ENCODE measurements around the gene TNFSF15. TPM values are rescaled to one million over a fixed set of nuclear protein-coding genes. Genes with fewer than 3 reads are reported as not detected.

Gene TNFSF15
- 0.52 TPM for total RNA-seq

DNA sequence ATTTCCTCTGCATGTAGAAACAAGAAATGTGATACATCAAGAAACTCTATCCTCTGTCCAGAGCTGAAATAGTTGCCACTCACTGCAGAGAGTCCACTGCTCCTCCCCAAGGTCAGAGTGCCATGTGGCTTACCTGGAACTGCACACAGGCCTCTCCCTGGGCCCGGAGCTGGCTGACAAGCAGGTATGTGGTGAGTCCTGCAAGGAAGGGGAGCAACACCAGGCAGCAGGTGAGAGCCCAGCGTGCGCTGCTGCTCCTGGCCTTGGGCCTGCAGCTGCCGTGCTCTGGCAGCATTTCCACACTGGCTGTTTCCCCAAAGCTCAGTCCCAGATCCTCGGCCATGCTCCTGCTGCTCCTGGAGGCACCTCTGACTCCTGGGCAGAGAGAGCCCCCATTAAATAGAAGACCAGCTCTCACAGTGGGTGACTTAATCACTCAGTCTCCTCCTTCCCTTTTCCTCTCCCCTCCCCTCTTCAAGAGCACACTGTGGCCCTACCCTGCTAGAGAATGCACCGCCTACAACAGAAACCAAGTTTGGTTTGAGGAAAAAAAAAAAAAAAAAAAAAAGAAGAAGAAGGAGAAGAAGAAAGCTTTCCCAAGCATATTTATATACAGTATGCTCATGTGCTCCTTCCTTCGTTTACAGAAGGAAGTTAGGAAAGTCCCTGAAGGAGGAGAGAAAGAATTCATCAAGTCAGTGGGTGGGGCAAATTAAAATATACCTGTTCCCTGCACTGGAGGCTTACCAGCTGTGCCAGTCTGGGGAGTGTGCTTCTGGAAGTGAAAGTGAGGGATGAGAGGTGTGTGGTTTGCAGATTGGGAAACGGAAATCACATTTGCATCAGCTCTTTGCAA lies at the start of gene TNFSF15:
Gene TNFSF15 (minus strand): TSS at position 370 of the 856 bp plus-strand sequence. CDS start 27 bp downstream, at position 343.
- H3K9me3 ChIP-seq (ENCODE audit: control insufficient read depth in 3 of 3, low read length in 3 of 3) = no peaks in the 10 kb centered on the region
- H3K27me3 ChIP-seq (ENCODE audit: control insufficient read depth in 3 of 3, insufficient read depth in 3 of 3, low read length in 3 of 3) = no peaks in the 10 kb centered on the region
- peak within 1 kb of the TSS; percentile 16 to 52 (median 33) for H3K4me3 ChIP-seq (ENCODE audit: low read length in 3 of 3)
- H3K36me3 ChIP-seq (ENCODE audit: control insufficient read depth in 3 of 3, insufficient read depth in 3 of 3, low read length in 3 of 3) = no peaks in the 10 kb centered on the region
- H3K4me1 ChIP-seq (ENCODE audit: control insufficient read depth in 3 of 3, insufficient read depth in 3 of 3, low read length in 3 of 3) = peaks cover 11 to 21% (median 18%) of the 10 kb centered on the region in 3 donors
- H3K27ac ChIP-seq (ENCODE audit: low read depth, low read length) = peak within 1 kb of the TSS; percentile 21
- H3K9ac ChIP-seq (ENCODE audit: low read depth in 1 of 3, low read length in 3 of 3) = peak within 1 kb of the TSS; percentile 7 to 55 (median 23)

GRCh38 chr9:114855488-114855887 lies 49.6 kb upstream of the TNFSF15 start:
- H3K27me3 ChIP-seq (ENCODE audit: control insufficient read depth in 3 of 3, insufficient read depth in 3 of 3, low read length in 3 of 3) = no peaks in the 10 kb centered on the region
- H3K36me3 ChIP-seq (ENCODE audit: control insufficient read depth in 3 of 3, insufficient read depth in 3 of 3, low read length in 3 of 3) = no peaks in the 10 kb centered on the region
- H3K27ac ChIP-seq (ENCODE audit: low read depth, low read length) = no peak overlapping the region
- no peaks in the 10 kb centered on the region for H3K9me3 ChIP-seq (ENCODE audit: control insufficient read depth in 3 of 3, low read length in 3 of 3)
- no peak overlapping the region for H3K4me3 ChIP-seq (ENCODE audit: low read length in 3 of 3)
- H3K4me1 ChIP-seq (ENCODE audit: control insufficient read depth in 3 of 3, insufficient read depth in 3 of 3, low read length in 3 of 3) = no peaks in the 10 kb centered on the region
- H3K9ac ChIP-seq (ENCODE audit: low read depth in 1 of 3, low read length in 3 of 3) = no peak overlapping the region

- no peak overlapping the region for H3K27ac ChIP-seq (ENCODE audit: low read depth, low read length)
- no peaks in the 10 kb centered on the region for H3K9me3 ChIP-seq (ENCODE audit: control insufficient read depth in 3 of 3, low read length in 3 of 3)
- no peak overlapping the region for H3K4me3 ChIP-seq (ENCODE audit: low read length in 3 of 3)
- H3K4me1 ChIP-seq (ENCODE audit: control insufficient read depth in 3 of 3, insufficient read depth in 3 of 3, low read length in 3 of 3) = no peaks in the 10 kb centered on the region
- no peaks in the 10 kb centered on the region for H3K36me3 ChIP-seq (ENCODE audit: control insufficient read depth in 3 of 3, insufficient read depth in 3 of 3, low read length in 3 of 3)
- H3K9ac ChIP-seq (ENCODE audit: low read depth in 1 of 3, low read length in 3 of 3) = no peak overlapping the region
- no peaks in the 10 kb centered on the region for H3K27me3 ChIP-seq (ENCODE audit: control insufficient read depth in 3 of 3, insufficient read depth in 3 of 3, low read length in 3 of 3)
These were observed 49.0 kb upstream of the TNFSF15 start for GRCh38 chr9:114854736-114855355.

DNA sequence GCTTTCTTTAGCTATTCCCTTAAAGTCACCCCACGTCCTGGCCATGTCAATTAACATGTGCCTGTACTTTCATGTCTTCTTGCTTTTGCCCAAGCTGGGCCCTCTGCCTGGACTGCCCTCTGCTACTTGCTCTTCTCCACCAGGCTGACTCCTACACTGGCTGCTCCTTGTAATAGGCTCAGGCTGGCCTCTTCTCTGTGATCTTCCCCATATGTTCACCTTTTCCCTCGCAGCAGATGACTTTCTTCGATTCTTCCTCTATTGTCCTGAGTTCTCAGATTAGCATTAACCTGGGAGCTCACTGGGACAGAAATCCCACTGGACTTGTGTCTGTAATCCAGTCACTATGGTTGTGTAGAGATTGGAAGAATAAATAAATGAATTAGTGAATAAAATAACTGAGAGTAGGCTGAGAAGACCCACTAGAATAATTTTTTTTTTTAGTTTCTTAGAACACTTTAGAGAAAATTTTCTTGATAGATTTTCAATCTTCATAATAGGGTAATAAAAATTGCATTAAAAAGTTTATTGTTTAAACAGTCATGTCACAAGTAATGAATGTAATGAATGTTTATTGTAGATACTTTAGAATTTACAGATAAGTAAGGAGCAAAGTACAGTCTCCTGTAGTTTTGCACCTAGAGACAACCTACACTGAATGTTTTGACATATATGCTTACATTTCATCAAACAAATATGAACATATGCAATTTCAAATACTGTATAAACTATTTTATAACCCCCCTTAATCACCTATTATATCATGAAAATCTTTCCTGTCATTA lies 47.4 kb upstream of the TNFSF15 start:
- H3K27ac ChIP-seq (ENCODE audit: low read depth, low read length) = no peak overlapping the region

GRCh38 chr9:114852050-114852594 lies 46.3 kb upstream of the TNFSF15 start:
- H3K27me3 ChIP-seq (ENCODE audit: control insufficient read depth in 3 of 3, insufficient read depth in 3 of 3, low read length in 3 of 3) = no peaks in the 10 kb centered on the region
- no peak overlapping the region for H3K9ac ChIP-seq (ENCODE audit: low read depth in 1 of 3, low read length in 3 of 3)
- H3K4me1 ChIP-seq (ENCODE audit: control insufficient read depth in 3 of 3, insufficient read depth in 3 of 3, low read length in 3 of 3) = no peaks in the 10 kb centered on the region
- no peaks in the 10 kb centered on the region for H3K9me3 ChIP-seq (ENCODE audit: control insufficient read depth in 3 of 3, low read length in 3 of 3)
- no peaks in the 10 kb centered on the region for H3K36me3 ChIP-seq (ENCODE audit: control insufficient read depth in 3 of 3, insufficient read depth in 3 of 3, low read length in 3 of 3)
- no peak overlapping the region for H3K4me3 ChIP-seq (ENCODE audit: low read length in 3 of 3)
- H3K27ac ChIP-seq (ENCODE audit: low read depth, low read length) = no peak overlapping the region

More for the DNA sequence above, 47.4 kb upstream of the TNFSF15 start:
- no peak overlapping the region for H3K4me3 ChIP-seq (ENCODE audit: low read length in 3 of 3)
- H3K36me3 ChIP-seq (ENCODE audit: control insufficient read depth in 3 of 3, insufficient read depth in 3 of 3, low read length in 3 of 3) = no peaks in the 10 kb centered on the region
- no peaks in the 10 kb centered on the region for H3K4me1 ChIP-seq (ENCODE audit: control insufficient read depth in 3 of 3, insufficient read depth in 3 of 3, low read length in 3 of 3)
- no peaks in the 10 kb centered on the region for H3K9me3 ChIP-seq (ENCODE audit: control insufficient read depth in 3 of 3, low read length in 3 of 3)
- H3K27me3 ChIP-seq (ENCODE audit: control insufficient read depth in 3 of 3, insufficient read depth in 3 of 3, low read length in 3 of 3) = no peaks in the 10 kb centered on the region
- no peak overlapping the region for H3K9ac ChIP-seq (ENCODE audit: low read depth in 1 of 3, low read length in 3 of 3)

- no peak overlapping the region for H3K4me3 ChIP-seq (ENCODE audit: low read length in 3 of 3)
- no peaks in the 10 kb centered on the region for H3K27me3 ChIP-seq (ENCODE audit: control insufficient read depth in 3 of 3, insufficient read depth in 3 of 3, low read length in 3 of 3)
- H3K4me1 ChIP-seq (ENCODE audit: control insufficient read depth in 3 of 3, insufficient read depth in 3 of 3, low read length in 3 of 3) = no peaks in the 10 kb centered on the region
- H3K27ac ChIP-seq (ENCODE audit: low read depth, low read length) = no peak overlapping the region
- H3K9ac ChIP-seq (ENCODE audit: low read depth in 1 of 3, low read length in 3 of 3) = no peak overlapping the region
- no peaks in the 10 kb centered on the region for H3K36me3 ChIP-seq (ENCODE audit: control insufficient read depth in 3 of 3, insufficient read depth in 3 of 3, low read length in 3 of 3)
- H3K9me3 ChIP-seq (ENCODE audit: control insufficient read depth in 3 of 3, low read length in 3 of 3) = no peaks in the 10 kb centered on the region
These were observed 45.5 kb upstream of the TNFSF15 start for GRCh38 chr9:114851306-114851705.

DNA sequence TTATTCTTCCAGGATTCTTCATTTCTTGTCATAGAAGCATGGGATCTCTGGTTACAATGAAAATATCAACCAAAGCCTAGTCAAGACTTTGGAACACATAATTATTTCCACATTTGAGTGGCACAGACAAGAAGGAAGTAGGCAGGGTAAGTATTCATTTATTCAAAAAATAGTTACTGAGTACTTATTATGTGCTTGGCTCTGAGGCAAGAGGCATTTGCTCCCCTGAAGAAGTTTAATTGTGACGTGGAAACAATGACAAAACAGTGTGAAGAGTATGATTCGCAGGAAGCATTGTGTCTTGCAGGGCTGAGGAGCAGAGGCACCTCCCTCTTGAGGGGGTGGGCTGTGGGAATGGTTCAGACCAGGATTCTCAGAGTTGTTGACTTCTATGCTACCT lies 45.0 kb upstream of the TNFSF15 start:
- Histone ChIP-seq H3K9me3 (ENCODE audit: control insufficient read depth in 3 of 3, low read length in 3 of 3) (no peaks in the 10 kb centered on the region), H3K9ac (ENCODE audit: low read depth in 1 of 3, low read length in 3 of 3) (no peak overlapping the region), H3K27ac (ENCODE audit: low read depth, low read length) (no peak overlapping the region), H3K4me3 (ENCODE audit: low read length in 3 of 3) (no peak overlapping the region), H3K27me3 (ENCODE audit: control insufficient read depth in 3 of 3, insufficient read depth in 3 of 3, low read length in 3 of 3) (no peaks in the 10 kb centered on the region), H3K36me3 (ENCODE audit: control insufficient read depth in 3 of 3, insufficient read depth in 3 of 3, low read length in 3 of 3) (no peaks in the 10 kb centered on the region), H3K4me1 (ENCODE audit: control insufficient read depth in 3 of 3, insufficient read depth in 3 of 3, low read length in 3 of 3) (no peaks in the 10 kb centered on the region)

DNA sequence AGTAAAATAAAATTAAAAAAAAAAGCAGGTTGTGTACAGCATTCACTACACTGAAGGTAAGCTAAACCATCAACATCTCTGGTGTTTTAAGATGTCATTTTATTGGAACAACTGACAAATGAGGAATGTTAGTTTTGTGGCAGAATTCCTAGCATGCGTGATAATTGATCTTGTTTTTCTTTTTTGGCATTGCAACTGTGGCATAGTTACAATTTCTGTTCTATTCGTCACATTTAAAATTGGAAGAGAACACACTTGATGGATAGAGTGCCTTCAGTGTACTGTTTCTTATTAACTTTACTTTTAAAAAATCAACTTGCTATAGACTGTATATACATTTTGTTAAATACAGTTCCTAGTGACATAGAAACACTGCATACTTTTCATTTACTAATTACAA lies 43.6 kb upstream of the TNFSF15 start:
- Histone ChIP-seq H3K4me1 (ENCODE audit: control insufficient read depth in 3 of 3, insufficient read depth in 3 of 3, low read length in 3 of 3) (no peaks in the 10 kb centered on the region), H3K27me3 (ENCODE audit: control insufficient read depth in 3 of 3, insufficient read depth in 3 of 3, low read length in 3 of 3) (no peaks in the 10 kb centered on the region), H3K36me3 (ENCODE audit: control insufficient read depth in 3 of 3, insufficient read depth in 3 of 3, low read length in 3 of 3) (no peaks in the 10 kb centered on the region), H3K9ac (ENCODE audit: low read depth in 1 of 3, low read length in 3 of 3) (no peak overlapping the region), H3K9me3 (ENCODE audit: control insufficient read depth in 3 of 3, low read length in 3 of 3) (no peaks in the 10 kb centered on the region), H3K27ac (ENCODE audit: low read depth, low read length) (no peak overlapping the region), H3K4me3 (ENCODE audit: low read length in 3 of 3) (no peak overlapping the region)

- Histone ChIP-seq H3K27me3 (ENCODE audit: control insufficient read depth in 3 of 3, insufficient read depth in 3 of 3, low read length in 3 of 3) (no peaks in the 10 kb centered on the region), H3K9ac (ENCODE audit: low read depth in 1 of 3, low read length in 3 of 3) (no peak overlapping the region), H3K4me3 (ENCODE audit: low read length in 3 of 3) (no peak overlapping the region), H3K4me1 (ENCODE audit: control insufficient read depth in 3 of 3, insufficient read depth in 3 of 3, low read length in 3 of 3) (no peaks in the 10 kb centered on the region), H3K27ac (ENCODE audit: low read depth, low read length) (no peak overlapping the region), H3K9me3 (ENCODE audit: control insufficient read depth in 3 of 3, low read length in 3 of 3) (no peaks in the 10 kb centered on the region), H3K36me3 (ENCODE audit: control insufficient read depth in 3 of 3, insufficient read depth in 3 of 3, low read length in 3 of 3) (no peaks in the 10 kb centered on the region)
These were observed 41.9 kb upstream of the TNFSF15 start for GRCh38 chr9:114847492-114848417.

All from skeletal muscle tissue (tissue), 4 donors.